HUES48 (cell line): Measurements from ENCODE around the gene NACC2.
"Not testable (repeated sequence)": the region's sequence is repeated elsewhere in the genome, so short reads cannot be mapped to it uniquely, and the experiment has no call there.

Experiments
- H3K27ac ChIP-seq: one replicate; pipeline ENCODE4 v1.7.0; 2013; ENCODE audit warnings: low read depth, low read length, inconsistent platforms
- H3K27me3 ChIP-seq: 2 replicates; pipeline ENCODE4 v1.6.1; 2013; ENCODE audit warnings: mild to moderate bottlenecking, low read length; ENCODE audit not compliant: control insufficient read depth, insufficient read depth
- H3K36me3 ChIP-seq: 2 replicates; pipeline ENCODE4 v1.6.1; 2013; ENCODE audit warnings: low read length; ENCODE audit not compliant: control insufficient read depth, insufficient read depth
- H3K4me1 ChIP-seq: 2 replicates; pipeline ENCODE4 v1.6.1; 2013; ENCODE audit warnings: mild to moderate bottlenecking, low read length; ENCODE audit not compliant: control insufficient read depth, insufficient read depth
- H3K4me3 ChIP-seq: 2 replicates; pipeline ENCODE4 v1.5.1; 2013; ENCODE audit warnings: mild to moderate bottlenecking, low read depth, low read length
- H3K9ac ChIP-seq: 2 replicates; pipeline ENCODE4 v1.6.1; 2013; ENCODE audit warnings: mild to moderate bottlenecking, low read depth, low read length, moderate library complexity
- H3K9me3 ChIP-seq: 2 replicates; pipeline ENCODE4 v1.6.1; 2013; ENCODE audit warnings: low read length; ENCODE audit not compliant: control insufficient read depth, insufficient read depth

Gene NACC2

DNA sequence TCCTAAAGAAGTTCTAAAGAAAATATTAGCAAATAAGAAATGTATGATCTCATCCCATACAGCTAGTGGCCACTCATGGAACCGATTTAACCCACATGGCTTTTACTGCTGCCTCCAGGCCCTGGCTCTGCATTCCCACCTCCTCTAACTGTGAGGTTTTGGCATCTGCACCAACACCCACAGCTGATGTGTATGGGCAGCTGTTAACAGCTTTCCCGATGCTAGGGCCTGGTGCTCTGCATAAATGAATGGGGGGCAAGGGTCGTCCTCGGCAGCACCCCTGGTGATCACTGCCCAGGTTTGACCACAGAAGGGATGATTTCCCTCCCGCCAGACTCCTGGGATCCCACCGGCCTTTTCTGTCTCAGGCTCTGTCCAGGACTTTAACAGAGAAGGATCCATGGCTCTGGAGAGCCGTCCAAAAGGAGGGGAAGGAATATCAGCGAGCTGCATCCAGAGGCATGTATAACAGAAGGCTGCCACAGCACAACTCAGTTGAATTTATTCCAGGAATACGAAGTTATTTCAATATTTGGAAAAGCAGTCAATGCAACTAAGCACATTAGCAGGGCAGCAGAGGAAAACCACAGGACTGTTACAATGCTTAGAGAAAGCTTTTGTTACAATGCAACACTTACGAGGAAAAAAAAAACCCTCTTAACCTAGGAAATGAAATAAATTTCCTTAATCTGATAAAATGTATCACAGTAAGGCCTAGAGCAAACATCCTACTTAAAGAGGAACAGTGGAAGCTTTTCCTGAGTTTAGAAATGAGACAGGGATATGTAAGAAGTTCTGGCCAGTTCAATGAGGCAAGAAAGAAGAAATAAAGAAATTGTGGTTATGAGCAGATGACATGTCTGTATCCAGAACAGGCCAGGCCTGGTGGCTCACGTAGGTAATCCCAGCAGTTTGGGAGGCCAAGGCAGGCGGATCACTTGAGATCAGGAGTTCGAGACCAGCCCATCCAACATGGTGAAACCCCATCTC, 63.1 kb downstream of the NACC2 start:
- Histone ChIP-seq H3K36me3 (no peaks in the 10 kb centered on the region; the same call in 1 of the 2 replicates), H3K9me3 (peaks cover 8% of the 10 kb centered on the region; the same call in 1 of the 2 replicates), H3K9ac (no peak overlapping the region), H3K4me1 (no peaks in the 10 kb centered on the region), H3K4me3 (no peak overlapping the region), H3K27ac (no peak overlapping the region), H3K27me3 (no peaks in the 10 kb centered on the region)

DNA sequence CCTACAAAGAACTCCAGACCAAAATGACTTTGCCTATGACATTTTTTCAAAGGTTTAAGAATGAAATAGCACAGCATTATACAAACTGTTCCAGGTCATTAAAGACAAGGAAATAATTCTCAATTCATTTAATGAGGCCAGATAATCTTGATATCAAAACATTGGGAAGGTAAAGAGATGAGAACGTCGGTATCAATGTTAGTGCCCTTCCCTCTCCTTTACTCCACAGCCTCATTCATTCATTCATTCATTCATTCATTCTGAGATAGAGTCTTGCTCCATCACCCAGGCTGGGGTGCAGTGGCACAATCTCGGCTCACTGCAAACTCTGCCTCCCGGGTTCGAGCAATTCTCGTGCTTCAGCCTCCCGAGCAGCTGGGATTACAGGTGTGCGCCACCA, 64.0 kb downstream of the NACC2 start:
- no peak overlapping the region for H3K4me3 ChIP-seq
- H3K36me3 ChIP-seq, result no peaks in the 10 kb centered on the region; the same call in 1 of the 2 replicates
- H3K27ac ChIP-seq, result no peak overlapping the region
- peaks cover 8% of the 10 kb centered on the region; the same call in 1 of the 2 replicates for H3K9me3 ChIP-seq
- no peak overlapping the region for H3K9ac ChIP-seq
- no peaks in the 10 kb centered on the region for H3K4me1 ChIP-seq
- H3K27me3 ChIP-seq, result no peaks in the 10 kb centered on the region

DNA sequence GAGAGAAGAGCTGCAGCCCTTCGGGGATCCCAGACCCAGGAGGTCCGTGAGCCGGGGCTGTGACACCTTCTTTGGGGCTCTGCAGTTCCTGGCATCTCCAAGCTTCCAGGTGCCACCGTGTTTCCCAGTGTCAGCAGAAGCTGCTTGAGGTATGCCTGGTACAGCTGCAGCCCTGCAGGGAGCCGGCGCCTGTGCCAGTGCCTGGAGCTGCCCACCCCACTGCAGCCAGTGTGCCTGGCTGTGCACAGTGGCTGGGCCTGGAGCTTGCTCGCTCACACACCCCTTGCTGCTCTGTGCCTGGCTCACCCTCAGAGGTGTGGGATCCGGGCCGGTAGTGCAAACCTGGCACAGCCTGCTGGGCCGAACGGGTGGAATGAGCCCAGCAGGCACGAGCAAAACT, 65.5 kb downstream of the NACC2 start:
- no peak overlapping the region for H3K9ac ChIP-seq
- H3K36me3 ChIP-seq, result no peaks in the 10 kb centered on the region; the same call in 1 of the 2 replicates
- H3K4me1 ChIP-seq, result no peaks in the 10 kb centered on the region
- no peak overlapping the region for H3K27ac ChIP-seq
- H3K9me3 ChIP-seq, result peaks cover 8% of the 10 kb centered on the region; the same call in 1 of the 2 replicates
- no peaks in the 10 kb centered on the region for H3K27me3 ChIP-seq
- no peak overlapping the region for H3K4me3 ChIP-seq

DNA sequence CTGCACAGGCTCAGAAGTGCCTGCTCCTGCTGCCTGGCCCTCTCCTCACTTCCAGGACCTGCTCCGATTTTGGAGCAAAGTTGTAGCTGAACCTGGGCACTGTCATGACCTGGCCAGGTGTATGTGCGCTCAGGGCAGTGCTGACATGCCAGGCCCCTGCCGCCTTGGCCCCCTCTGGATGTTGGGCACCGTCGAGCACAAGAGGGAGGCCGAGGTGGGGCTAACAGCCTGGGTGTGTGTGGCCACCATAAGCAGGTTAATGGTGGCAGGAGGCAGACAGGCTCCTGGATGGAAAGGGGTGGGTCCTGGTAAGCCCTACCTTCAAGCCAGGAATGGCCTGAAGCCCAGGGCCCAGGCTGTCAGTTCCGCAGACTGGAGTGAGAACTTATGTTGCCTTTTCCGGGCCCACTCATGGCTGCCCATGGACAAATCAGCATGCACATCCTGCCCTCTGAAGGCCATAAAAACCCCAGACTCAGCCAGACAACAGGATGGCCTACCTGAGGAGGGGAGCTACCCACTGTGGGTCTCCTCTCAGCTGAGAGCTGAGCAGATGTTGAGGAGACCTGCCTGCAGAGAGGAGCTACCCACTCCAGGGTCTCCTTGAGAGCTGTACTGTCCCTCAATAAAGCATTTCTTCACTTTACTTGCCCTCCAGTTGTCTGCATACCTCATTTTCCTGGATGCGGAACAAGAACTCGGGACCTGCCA, 66.2 kb downstream of the NACC2 start:
- H3K9ac ChIP-seq, result no peak overlapping the region
- H3K27me3 ChIP-seq, result no peaks in the 10 kb centered on the region
- H3K27ac ChIP-seq, result no peak overlapping the region
- H3K4me3 ChIP-seq, result no peak overlapping the region
- H3K4me1 ChIP-seq, result no peaks in the 10 kb centered on the region
- peaks cover 8% of the 10 kb centered on the region; the same call in 1 of the 2 replicates for H3K9me3 ChIP-seq
- H3K36me3 ChIP-seq, result no peaks in the 10 kb centered on the region; the same call in 1 of the 2 replicates

DNA sequence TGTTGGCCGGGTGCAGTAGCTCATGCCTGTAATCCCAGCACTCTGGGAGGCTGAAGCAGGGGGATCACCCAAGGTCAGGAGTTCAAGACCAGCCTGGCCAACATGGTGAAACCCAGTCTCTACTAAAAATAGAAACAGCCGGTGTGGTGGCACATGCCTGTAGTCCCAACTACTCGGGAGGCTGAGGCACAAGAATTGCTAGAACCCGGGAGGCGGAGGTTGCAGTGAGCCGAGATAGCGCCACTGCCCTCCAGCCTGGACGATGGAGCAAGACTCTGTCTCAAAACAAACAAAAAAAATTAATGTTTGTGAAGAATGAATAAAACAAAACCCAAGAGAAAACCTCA, 68.2 kb downstream of the NACC2 start:
- H3K9ac ChIP-seq, H3K9me3 ChIP-seq, H3K27ac ChIP-seq, H3K4me1 ChIP-seq, H3K27me3 ChIP-seq, H3K36me3 ChIP-seq, H3K4me3 ChIP-seq: not testable (repeated sequence)

DNA sequence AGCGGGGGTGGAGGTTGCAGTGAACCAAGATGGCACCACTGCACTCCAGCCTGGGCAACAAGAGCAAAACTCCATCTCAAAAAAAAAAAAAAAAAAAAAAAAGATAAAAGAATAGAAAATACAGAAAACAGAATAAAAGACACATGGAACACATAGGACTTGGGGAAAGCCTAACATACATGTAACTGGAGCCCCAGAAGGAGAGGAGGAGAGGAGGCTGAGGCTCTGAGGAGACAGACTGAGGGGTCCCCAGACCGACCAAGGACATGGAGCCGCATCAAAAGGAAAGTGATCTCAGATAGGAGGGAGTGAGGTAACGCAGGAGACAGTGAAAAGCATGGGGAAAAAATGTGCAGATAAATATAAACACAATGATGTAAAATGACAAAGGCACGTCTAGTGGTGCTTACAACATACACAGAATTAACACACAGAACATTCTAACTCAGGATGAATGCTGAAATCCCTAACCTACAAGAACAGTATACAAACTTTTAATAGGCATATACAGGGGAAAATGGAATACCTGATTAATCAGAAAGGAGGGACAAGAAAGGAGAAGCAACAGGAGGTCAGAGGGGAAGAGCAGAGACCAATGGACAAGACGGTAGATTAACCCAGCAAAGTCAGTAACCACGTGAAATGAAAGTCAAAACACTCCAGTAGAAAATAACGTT, 68.7 kb downstream of the NACC2 start:
- H3K27ac ChIP-seq, result no peak overlapping the region
- no peaks in the 10 kb centered on the region; the same call in 1 of the 2 replicates for H3K36me3 ChIP-seq
- no peak overlapping the region for H3K9ac ChIP-seq
- H3K4me3 ChIP-seq, result no peak overlapping the region
- no peaks in the 10 kb centered on the region for H3K27me3 ChIP-seq
- peaks cover 8% of the 10 kb centered on the region; the same call in 1 of the 2 replicates for H3K9me3 ChIP-seq
- peaks cover 3% of the 10 kb centered on the region; the same call in 1 of the 2 replicates for H3K4me1 ChIP-seq

DNA sequence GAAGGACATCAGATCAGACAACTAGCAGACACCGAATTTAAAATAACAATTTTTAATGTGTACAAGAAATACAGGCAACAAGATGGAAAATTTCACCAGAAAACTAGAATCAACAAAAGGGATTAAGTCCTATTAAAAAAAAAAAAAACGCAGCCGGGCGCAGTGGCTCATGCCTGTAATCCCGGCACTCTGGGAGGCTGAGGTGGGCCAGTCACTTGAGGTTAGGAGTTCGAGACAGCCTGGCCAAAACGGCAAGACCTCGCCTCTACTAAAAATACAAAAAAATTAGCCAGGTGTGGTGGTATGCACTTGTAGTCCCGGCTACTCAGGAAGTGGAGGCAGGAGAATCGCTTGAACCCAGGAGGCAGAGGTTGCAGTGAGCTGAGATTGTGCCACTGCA, 69.6 kb downstream of the NACC2 start:
- Histone ChIP-seq H3K9me3 (peaks cover 8% of the 10 kb centered on the region; the same call in 1 of the 2 replicates), H3K4me3 (no peak overlapping the region), H3K27me3 (no peaks in the 10 kb centered on the region), H3K9ac (no peak overlapping the region), H3K36me3 (no peaks in the 10 kb centered on the region; the same call in 1 of the 2 replicates), H3K27ac (no peak overlapping the region), H3K4me1 (peaks cover 11% of the 10 kb centered on the region)

DNA sequence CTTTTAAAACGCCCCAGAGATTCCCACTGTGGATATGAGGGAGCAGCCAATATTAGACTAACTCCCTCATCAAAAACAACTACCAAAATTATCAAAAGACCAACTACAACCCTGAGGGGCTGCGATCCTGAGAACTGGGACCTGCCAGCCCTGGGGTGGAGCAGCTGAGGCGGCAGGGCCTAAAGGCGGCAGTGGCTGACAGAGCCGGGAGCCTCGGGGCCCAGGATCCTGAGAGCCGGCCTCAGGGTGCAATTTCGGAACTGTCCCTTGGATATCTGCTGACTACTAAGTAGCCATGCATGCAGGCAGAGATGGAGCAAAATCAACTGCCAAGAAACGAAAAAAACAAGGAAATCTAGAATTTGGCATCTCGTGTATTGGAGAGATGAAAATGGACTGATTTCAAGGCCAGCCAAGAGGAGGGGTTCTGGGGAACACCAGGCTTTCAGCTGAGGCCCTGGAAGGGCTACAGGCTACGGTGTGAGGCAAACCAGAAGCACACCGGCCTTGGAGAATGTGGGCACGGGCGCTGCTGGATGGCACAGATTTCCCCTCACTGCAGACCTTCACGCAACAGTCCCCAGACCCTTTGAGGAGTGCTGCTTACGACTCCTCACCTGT, 70.3 kb downstream of the NACC2 start:
- Histone ChIP-seq H3K4me1 (peaks cover 11% of the 10 kb centered on the region), H3K4me3 (no peak overlapping the region), H3K27me3 (no peaks in the 10 kb centered on the region), H3K27ac (no peak overlapping the region), H3K9ac (no peak overlapping the region), H3K9me3 (peaks cover 8% of the 10 kb centered on the region; the same call in 1 of the 2 replicates), H3K36me3 (no peaks in the 10 kb centered on the region; the same call in 1 of the 2 replicates)

DNA sequence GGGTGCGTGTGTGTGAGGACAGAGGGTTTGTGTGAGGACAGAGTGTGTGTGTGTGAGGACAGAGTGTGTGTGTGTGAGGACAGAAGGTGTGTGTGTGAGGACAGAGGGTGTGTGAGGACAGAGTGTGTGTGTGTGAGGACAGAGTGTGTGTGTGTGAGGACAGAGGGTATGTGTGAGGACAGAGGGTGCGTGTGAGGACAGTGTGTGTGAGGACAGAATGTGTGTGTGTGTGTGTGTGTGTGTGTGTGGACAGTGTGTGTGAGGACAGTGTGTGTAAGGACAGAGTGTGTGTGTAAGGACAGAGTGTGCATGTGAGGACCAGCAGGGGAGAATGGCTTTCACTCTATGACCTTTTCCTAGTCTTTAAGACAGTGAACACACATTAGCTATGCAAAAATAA, 70.8 kb downstream of the NACC2 start:
- no peak overlapping the region for H3K9ac ChIP-seq
- H3K27ac ChIP-seq, result no peak overlapping the region
- peaks cover 11% of the 10 kb centered on the region for H3K4me1 ChIP-seq
- 0 out of 2 replicates have a peak, but pooled peaks cover 4% of the 10 kb centered on the region for H3K9me3 ChIP-seq
- no peak overlapping the region for H3K4me3 ChIP-seq
- no peaks in the 10 kb centered on the region for H3K27me3 ChIP-seq
- H3K36me3 ChIP-seq, result no peaks in the 10 kb centered on the region; the same call in 1 of the 2 replicates

DNA sequence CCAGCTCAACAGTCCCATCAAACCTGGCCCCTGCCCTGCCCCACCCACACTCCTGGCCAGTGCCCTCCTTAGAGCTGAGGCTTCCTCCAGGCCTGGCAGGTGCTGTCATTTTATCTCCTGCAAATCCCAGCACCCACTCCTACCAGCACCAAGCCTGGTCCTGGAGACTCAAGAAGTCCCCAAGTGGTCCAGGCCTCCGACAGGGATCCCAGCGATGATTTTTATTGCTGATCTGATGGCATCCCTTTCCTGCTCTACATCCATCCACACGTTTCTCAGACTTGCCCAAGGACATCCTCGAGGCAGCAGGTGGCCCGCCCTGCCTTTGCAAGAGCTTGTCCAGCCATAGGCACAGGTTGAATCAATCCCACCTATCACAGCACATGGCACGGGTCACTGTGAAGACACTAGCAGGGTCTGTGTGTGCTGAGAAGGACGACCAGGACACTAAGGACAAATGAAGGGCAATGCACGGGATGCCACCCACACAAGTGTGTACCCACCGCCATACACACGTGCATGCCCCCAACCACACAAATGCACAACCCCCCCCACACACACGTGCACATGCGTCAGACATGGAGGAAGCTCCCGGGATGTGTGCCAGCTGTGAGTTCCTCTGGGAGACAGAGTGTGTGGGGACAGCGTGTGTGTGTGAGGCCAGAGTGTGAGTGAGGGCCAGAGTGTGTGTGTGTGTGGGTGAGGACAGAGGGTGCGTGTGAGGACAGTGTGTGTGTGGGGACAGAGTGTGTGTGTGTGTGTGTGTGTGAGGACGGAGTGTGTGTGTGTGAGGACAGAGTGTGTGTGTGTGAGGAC, 71.5 kb downstream of the NACC2 start:
- no peaks in the 10 kb centered on the region for H3K27me3 ChIP-seq
- H3K9me3 ChIP-seq, result no peaks in the 10 kb centered on the region
- peaks cover 11% of the 10 kb centered on the region for H3K4me1 ChIP-seq
- no peak overlapping the region for H3K9ac ChIP-seq
- no peak overlapping the region for H3K27ac ChIP-seq
- no peak overlapping the region for H3K4me3 ChIP-seq
- no peaks in the 10 kb centered on the region for H3K36me3 ChIP-seq
